Activated T-cell treated with anti-CD3 and anti-CD28 coated beads, Interleukin-2, amount 50 U/mL, for 72 hours (primary cell): ENCODE data around the gene WNT10A. TPM values are rescaled to one million over a fixed set of nuclear protein-coding genes. Genes with fewer than 3 reads are reported as not detected.

Source experiments
- ATAC-seq, 2 donors: fragments of 150-1000 bp; cut with Tn5 transposase; replicated peaks in 1 of 2; 2 replicates each; pipeline ENCODE4 v1.10.0; 2021; ENCODE audit warnings: moderate library complexity in 2 of 2, mild to moderate bottlenecking in 1 of 2
- DNase-seq, 2 donors: peaks; one replicate each; pipeline ENCODE4 v3.0.0; 2021 to 2022; ENCODE audit warnings: mixed read lengths in 1 of 2
- H3K27ac Mint-ChIP-seq: one replicate; pipeline ENCODE4 v1.8.0; 2022; ENCODE audit warnings: mild to moderate bottlenecking, moderate library complexity, mixed read lengths
- H3K27me3 Mint-ChIP-seq: one replicate; pipeline ENCODE4 v1.8.0; 2022; ENCODE audit warnings: low read depth, mixed read lengths
- H3K36me3 Mint-ChIP-seq, 2 donors: one replicate each; pipeline ENCODE4 v1.8.0; 2022; ENCODE audit warnings: mixed read lengths in 2 of 2, mild to moderate bottlenecking in 1 of 2; ENCODE audit not compliant: insufficient read depth in 2 of 2
- H3K4me1 Mint-ChIP-seq: one replicate; pipeline ENCODE4 v1.8.0; 2022; ENCODE audit warnings: low read depth, mixed read lengths
- H3K4me3 Mint-ChIP-seq, 2 donors: one replicate each; pipeline ENCODE4 v1.8.0; 2022; ENCODE audit warnings: mild to moderate bottlenecking in 2 of 2, mixed read lengths in 2 of 2, moderate library complexity in 2 of 2
- H3K9me3 Mint-ChIP-seq, 2 donors: one replicate each; pipeline ENCODE4 v1.8.0; 2022; ENCODE audit warnings: mixed read lengths in 2 of 2
- total RNA-seq, 2 donors: library from RNA; stranded (reverse); gene quantifications; one replicate each; pipeline ENCODE4 v1.2.3, GENCODE V29; 2022

The WNT10A gene
- total RNA-seq, 2 donors from 2014 or later: 3.4 to 8.6 TPM

- Mint-ChIP-seq H3K9me3 (no peaks in the 10 kb centered on the region), H3K4me3 (peak overlapping the region; percentile 73 to 84), H3K27ac (no peak overlapping the region), H3K4me1 (peaks cover 66% of the 10 kb centered on the region), H3K27me3 (peaks cover 28% of the 10 kb centered on the region), H3K36me3 (peaks cover 0 to 3% of the 10 kb centered on the region in 2 donors)
- no peak for DNase-seq
- ATAC-seq: no peak
These were observed 14.2 kb downstream of the WNT10A start for GRCh38 chr2:218894880-218895157.

DNA sequence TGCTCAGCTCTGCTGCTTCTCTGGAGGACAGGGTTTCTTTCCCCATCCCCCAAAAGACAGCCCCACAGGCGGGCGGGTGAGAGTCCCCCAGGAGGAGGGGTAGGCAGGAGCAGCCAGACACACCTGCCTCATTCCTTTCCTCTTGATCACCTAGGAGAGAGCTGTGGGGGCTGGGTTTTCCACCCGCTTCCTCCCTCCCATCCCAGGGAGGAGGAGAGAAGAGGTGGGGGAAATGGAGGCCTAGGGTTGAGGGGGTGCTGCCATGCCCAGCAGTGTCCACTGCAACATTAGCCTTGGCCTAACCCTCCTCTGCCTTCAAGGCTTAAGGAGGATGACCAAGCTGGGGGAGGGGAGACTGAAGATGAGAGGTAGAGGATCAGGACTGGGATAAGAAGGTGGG lies 14.7 kb downstream of the WNT10A start:
- Mint-ChIP-seq H3K4me1 (peaks cover 66% of the 10 kb centered on the region), H3K27ac (peak overlapping the region; percentile 30), H3K9me3 (no peaks in the 10 kb centered on the region), H3K4me3 (peak overlapping the region; percentile 73 to 84), H3K27me3 (peaks cover 29% of the 10 kb centered on the region), H3K36me3 (peaks cover 0 to 3% of the 10 kb centered on the region in 2 donors)
- ATAC-seq (no peak), DNase-seq (no peak)

GRCh38 chr2:218895759-218896500 lies 15.3 kb downstream of the WNT10A start:
- DNase-seq (no peak), ATAC-seq (peak in 1 of 2 donors; percentile 29)
- peaks cover 66% of the 10 kb centered on the region for H3K4me1 Mint-ChIP-seq
- H3K36me3 Mint-ChIP-seq: peaks cover 0 to 3% of the 10 kb centered on the region in 2 donors
- peak overlapping the region; percentile 36 for H3K27ac Mint-ChIP-seq
- peaks cover 35% of the 10 kb centered on the region for H3K27me3 Mint-ChIP-seq
- no peaks in the 10 kb centered on the region for H3K9me3 Mint-ChIP-seq
- peak overlapping the region; percentile 73 to 84 for H3K4me3 Mint-ChIP-seq

DNA sequence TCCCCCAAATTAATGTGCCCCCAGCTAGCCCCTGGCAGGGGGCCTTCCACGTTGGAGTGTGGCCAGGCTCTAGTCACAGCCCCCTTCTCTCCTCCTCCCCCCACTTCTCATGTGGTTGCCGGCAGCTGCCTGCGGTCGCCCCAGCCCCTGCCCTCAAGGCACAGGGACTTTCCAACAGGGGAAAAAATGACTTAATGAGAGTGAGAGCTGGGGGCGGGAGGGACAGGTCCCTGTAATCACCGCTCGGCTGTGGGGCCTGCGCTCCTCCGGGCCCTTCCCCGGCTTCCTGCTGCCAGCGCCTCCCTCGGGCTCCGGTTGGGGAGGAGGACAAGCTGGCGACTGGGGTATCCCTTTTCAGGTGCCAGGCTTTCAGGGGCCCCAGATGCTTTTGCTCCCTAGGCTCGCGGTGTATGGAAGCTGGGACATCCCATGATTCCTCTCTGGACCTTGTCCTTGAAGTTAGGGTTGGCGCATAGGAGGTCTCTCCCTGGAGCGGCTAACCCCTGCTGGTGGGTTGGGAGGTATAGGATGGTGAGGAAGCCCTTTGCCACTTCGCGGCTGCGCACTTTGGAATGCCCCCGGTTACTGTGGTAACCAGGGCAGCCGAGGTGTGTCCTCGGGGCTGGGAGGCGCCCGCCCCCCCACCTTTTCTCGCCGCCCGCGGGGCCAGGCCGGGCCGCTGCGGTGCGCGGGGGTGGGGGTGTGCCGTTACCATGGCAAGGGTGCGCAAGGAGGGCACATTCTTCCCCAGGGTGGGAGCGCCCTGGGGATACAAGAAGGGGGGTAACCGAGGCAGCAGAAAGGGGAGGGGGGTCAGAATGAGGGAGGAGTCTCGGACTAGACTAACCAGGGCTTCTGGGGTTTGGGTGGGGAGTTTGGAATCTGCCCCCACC lies 16.1 kb downstream of the WNT10A start:
- DNase-seq (peak; percentile 91 to 94), ATAC-seq (peak; percentile 72)
- Mint-ChIP-seq H3K27ac (peak overlapping the region; percentile 60), H3K36me3 (peaks cover 0 to 3% of the 10 kb centered on the region in 2 donors), H3K27me3 (peaks cover 43% of the 10 kb centered on the region), H3K4me1 (peaks cover 58% of the 10 kb centered on the region), H3K9me3 (no peaks in the 10 kb centered on the region), H3K4me3 (peak overlapping the region; percentile 73 to 84)

GRCh38 chr2:218897394-218898108 lies 16.9 kb downstream of the WNT10A start:
- Mint-ChIP-seq H3K4me1 (peaks cover 50% of the 10 kb centered on the region), H3K27ac (no peak overlapping the region), H3K27me3 (peaks cover 51% of the 10 kb centered on the region), H3K9me3 (no peaks in the 10 kb centered on the region), H3K4me3 (peak overlapping the region; percentile 77 to 84), H3K36me3 (peaks cover 0 to 3% of the 10 kb centered on the region in 2 donors)
- peak in 1 of 2 donors; percentile 43 for DNase-seq
- ATAC-seq: peak; percentile 5

GRCh38 chr2:218898109-218898878 lies 17.6 kb downstream of the WNT10A start:
- no peak overlapping the region for H3K27ac Mint-ChIP-seq
- no peaks in the 10 kb centered on the region for H3K9me3 Mint-ChIP-seq
- H3K4me3 Mint-ChIP-seq: peak overlapping the region; percentile 77 to 84
- H3K36me3 Mint-ChIP-seq: peaks cover 0 to 3% of the 10 kb centered on the region in 2 donors
- H3K4me1 Mint-ChIP-seq: peaks cover 43% of the 10 kb centered on the region
- ATAC-seq (peak; percentile 37 to 46), DNase-seq (peak; percentile 85 to 90)
- peaks cover 52% of the 10 kb centered on the region for H3K27me3 Mint-ChIP-seq

GRCh38 chr2:218899147-218899546 lies 18.5 kb downstream of the WNT10A start:
- peaks cover 39% of the 10 kb centered on the region for H3K4me1 Mint-ChIP-seq
- ATAC-seq (no peak), DNase-seq (no peak)
- H3K27me3 Mint-ChIP-seq: peaks cover 50% of the 10 kb centered on the region
- H3K36me3 Mint-ChIP-seq: no peaks in the 10 kb centered on the region
- H3K9me3 Mint-ChIP-seq: no peaks in the 10 kb centered on the region
- H3K27ac Mint-ChIP-seq: no peak overlapping the region
- no peak overlapping the region for H3K4me3 Mint-ChIP-seq

GRCh38 chr2:218902427-218902826 lies 21.8 kb downstream of the WNT10A start:
- no peak overlapping the region for H3K4me3 Mint-ChIP-seq

DNA sequence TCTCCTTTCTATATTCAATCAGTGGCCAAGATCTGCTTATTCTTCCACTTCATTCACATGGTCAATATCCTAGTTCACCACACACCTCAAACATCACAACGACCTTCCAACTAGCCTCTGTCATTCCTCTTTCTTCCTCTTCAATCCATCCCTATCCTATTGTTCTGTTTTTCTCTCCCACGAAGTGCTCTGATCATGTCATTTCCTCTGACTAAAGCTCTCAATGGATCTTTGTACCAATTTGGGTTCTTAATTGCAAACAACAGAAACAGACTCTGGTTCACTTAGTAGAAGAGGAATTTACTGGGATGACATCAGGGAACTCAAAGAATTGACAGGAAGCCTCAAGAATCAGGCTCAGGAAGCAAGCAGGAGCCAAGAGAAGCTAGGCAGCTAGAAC lies 23.5 kb downstream of the WNT10A start:
- DNase-seq (no peak), ATAC-seq (no peak)
- Mint-ChIP-seq H3K36me3 (no peaks in the 10 kb centered on the region), H3K27me3 (peaks cover 55% of the 10 kb centered on the region), H3K4me3 (no peak overlapping the region), H3K27ac (no peak overlapping the region), H3K9me3 (no peaks in the 10 kb centered on the region), H3K4me1 (peaks cover 18% of the 10 kb centered on the region)

More at GRCh38 chr2:218902427-218902826, 21.8 kb downstream of the WNT10A start:
- H3K4me1 Mint-ChIP-seq: peaks cover 19% of the 10 kb centered on the region
- H3K36me3 Mint-ChIP-seq: no peaks in the 10 kb centered on the region
- DNase-seq (no peak), ATAC-seq (no peak)
- no peak overlapping the region for H3K27ac Mint-ChIP-seq
- no peaks in the 10 kb centered on the region for H3K9me3 Mint-ChIP-seq
- H3K27me3 Mint-ChIP-seq: peaks cover 68% of the 10 kb centered on the region

- Mint-ChIP-seq H3K9me3 (no peaks in the 10 kb centered on the region), H3K36me3 (no peaks in the 10 kb centered on the region), H3K27ac (peak overlapping the region; percentile 52), H3K27me3 (peaks cover 22% of the 10 kb centered on the region), H3K4me1 (peaks cover 22% of the 10 kb centered on the region), H3K4me3 (peak overlapping the region; percentile 84 to 88)
- ATAC-seq (peak; percentile 98), DNase-seq (peak; percentile 94 to 95)
These were observed 28.3 kb downstream of the WNT10A start for GRCh38 chr2:218908721-218909619.

DNA sequence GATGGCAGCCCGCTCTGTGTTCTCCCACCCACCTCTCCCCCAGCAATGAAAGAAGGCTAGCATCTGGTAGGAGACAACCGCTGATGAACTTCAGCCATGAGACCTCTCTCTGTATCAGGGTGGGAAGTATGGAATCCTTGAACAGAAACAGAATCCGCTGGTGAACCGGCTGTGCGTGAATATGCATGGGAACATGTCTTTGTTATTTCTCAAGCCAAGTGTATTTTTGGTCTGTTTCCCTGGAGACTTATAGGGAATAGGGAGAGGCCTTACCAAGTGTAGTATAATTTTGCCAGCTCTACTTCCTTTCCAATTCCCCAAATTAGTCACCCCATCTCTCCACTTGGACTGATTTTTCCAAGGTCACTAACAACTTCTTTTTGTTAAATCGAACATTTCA lies 30.1 kb downstream of the WNT10A start:
- Mint-ChIP-seq H3K27ac (no peak overlapping the region), H3K4me3 (peak overlapping the region; percentile 18 to 27), H3K9me3 (no peaks in the 10 kb centered on the region), H3K36me3 (no peaks in the 10 kb centered on the region), H3K4me1 (peaks cover 18% of the 10 kb centered on the region), H3K27me3 (peaks cover 10% of the 10 kb centered on the region)
- ATAC-seq: no peak
- no peak for DNase-seq
